Measurements from ENCODE around the gene SUMF1. TPM values are rescaled to one million over a fixed set of nuclear protein-coding genes. Genes with fewer than 3 reads are reported as not detected.
"Not testable (repeated sequence)": the region's sequence is repeated elsewhere in the genome, so short reads cannot be mapped to it uniquely, and the experiment has no call there.

SUMF1 gene
- total RNA-seq, 1 experiment from 2014 or later = 87.0 TPM

GRCh38 chr3:4461468-4462090 lies 5.5 kb downstream of the SUMF1 start:
- no peak for DNase-seq (ENCODE audit: low spot score)

GRCh38 chr3:4460334-4460733 lies 6.7 kb downstream of the SUMF1 start:
- DNase-seq (ENCODE audit: low spot score) = no peak

- DNase-seq (ENCODE audit: low spot score) = no peak
These were observed 8.1 kb downstream of the SUMF1 start for GRCh38 chr3:4458961-4459360.

- DNase-seq (ENCODE audit: low spot score) = not testable (repeated sequence)
These were observed 10.3 kb downstream of the SUMF1 start for GRCh38 chr3:4456780-4457179.

DNA sequence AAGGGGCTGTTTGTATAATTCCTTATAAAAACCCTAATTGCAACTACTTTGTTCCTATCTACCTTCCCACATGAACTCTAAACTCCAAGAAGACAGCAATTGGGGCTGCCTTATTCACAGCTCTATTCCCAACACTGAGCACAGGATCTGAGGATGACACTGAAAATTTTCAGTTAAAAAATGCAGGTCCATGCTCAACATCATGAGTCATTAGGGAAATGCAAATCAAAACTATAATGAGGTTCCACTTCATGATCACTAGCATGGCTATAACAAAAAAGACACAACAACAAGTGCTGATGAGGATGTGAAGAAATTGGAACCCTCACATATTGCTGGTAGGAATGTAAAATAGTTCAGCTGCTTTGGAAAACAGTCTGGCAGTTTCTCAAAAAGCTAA lies 12.9 kb downstream of the SUMF1 start:
- no peak for DNase-seq (ENCODE audit: low spot score)

- no peak for DNase-seq (ENCODE audit: low spot score)
These were observed 17.8 kb downstream of the SUMF1 start for GRCh38 chr3:4449043-4449805.

- no peak for DNase-seq (ENCODE audit: low spot score)
These were observed 18.9 kb downstream of the SUMF1 start for GRCh38 chr3:4448187-4448586.

DNA sequence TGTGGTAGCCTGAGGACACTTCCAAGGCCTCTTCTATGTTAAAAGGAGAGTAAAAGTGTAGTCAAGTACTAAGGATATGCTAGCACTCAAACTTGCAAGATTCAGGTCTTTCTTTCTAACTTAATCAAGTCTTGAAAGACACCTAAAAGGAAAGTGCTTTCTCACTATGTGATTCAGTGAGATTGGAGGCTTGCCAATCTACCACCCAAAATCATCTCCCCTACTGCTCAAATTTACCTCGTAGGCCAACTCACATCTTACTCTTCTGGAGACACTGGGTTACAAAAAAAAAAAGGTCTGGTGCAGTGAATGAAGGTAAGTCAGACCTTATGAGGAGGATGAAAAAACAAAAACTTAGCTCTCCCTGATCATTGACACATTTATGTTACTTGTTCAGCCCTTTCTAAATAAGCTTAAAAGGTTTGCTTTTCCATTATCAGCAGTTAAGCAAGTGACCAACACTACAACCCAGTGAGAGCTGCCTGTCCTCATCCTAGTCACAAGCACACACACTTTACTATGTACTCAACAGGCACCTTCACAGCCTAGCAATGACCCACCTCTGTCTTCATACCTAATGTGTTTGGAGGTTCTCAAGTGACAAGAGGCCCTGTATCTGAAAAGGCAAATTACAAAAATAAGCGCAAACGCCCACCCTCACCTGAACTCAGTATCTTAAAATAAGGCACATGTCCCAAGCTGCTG lies 19.6 kb downstream of the SUMF1 start:
- no peak for DNase-seq (ENCODE audit: low spot score)

DNA sequence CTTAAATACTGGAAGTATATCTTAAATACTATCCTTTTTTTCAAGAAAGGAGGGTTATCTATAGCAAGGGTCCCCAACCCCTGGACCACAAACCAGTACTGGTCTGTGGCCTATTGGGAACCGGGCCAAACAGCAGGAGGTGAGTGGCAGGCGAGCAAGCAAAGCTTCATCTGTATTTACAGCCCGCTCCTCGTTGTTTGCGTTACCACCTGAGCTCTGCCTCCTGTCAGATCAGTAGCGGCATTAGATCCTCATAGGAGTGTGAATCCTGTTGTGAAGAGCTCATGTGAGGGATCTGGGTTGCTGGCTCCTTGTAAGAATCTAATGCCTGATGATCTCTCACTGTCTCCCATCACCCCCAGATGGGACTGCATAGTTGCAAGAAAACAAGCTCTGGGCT lies 26.1 kb downstream of the SUMF1 start:
- DNase-seq (ENCODE audit: low spot score) = no peak

GRCh38 chr3:4438296-4438695 lies 28.8 kb downstream of the SUMF1 start:
- DNase-seq (ENCODE audit: low spot score) = no peak

DNA sequence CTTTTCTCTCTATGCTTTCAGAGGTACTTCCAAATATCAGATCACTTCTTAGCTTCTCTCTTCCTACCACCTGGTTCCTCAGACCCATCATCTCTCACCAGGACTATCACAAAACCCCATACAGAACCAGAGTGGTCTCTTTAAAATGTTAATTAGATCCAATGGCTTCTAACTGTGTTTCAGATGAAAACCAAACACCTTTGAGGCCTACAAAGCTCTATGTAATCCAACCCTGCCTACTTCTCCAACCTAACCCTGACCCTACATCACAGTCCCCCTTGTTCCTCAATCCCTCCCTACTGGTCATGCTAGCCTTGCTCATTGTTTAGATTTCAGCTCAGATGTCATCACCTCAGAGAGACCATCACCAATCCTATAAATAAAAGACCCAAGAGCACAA lies 34.8 kb downstream of the SUMF1 start:
- no peak for DNase-seq (ENCODE audit: low spot score)

GRCh38 chr3:4429648-4430350 lies 37.3 kb downstream of the SUMF1 start:
- no peak for DNase-seq (ENCODE audit: low spot score)

DNA sequence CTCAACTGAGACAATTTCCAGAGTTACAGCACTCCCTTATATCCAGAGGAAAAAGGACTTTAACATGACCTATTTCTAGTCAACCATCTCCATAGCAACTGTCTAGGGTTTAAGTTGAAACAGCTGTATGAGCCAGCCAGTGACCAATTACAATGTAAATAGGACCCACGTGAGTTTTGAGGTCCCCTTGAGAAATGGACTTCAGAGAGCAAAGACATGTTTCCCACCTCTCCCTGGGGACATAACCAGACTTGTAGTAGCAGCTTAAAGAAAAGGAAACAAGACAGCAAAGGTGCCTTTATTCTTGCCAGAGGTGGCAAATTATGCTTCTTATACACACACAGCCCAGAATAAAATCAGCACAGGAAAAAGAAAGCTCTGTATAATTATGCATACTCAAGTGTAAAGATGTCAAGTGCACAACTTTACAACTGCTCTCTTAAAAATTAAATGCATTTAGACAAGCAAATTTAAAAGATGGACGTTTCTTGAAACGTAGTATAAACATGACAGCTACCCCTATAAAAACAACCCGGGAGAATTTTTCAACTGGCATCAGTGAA lies 40.2 kb downstream of the SUMF1 start:
- peak; percentile 71 for DNase-seq (ENCODE audit: low spot score)

GRCh38 chr3:4426261-4426781 lies 40.7 kb downstream of the SUMF1 start:
- no peak for DNase-seq (ENCODE audit: low spot score)

GRCh38 chr3:4425707-4426106 lies 41.4 kb downstream of the SUMF1 start:
- no peak for DNase-seq (ENCODE audit: low spot score)

GRCh38 chr3:4425055-4425454 lies 42.0 kb downstream of the SUMF1 start:
- no peak for DNase-seq (ENCODE audit: low spot score)

DNA sequence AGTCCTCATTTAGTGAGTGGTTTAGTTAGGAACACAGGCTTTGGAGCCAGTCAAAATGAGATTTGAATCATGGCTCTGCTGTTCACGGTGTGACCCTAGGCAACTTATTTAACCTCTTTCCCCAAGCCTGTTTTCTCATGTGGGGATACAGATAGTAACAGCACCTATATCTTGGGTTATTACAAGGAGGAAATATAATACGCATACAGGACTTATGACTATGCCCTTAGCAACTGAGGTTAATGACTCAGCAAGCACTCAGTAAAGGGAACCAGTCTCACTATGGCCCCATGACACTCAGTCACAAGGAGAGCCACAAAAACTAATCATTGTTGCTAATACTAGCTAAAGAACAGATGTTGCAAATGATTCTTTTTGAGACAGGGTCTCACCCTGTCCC lies 45.9 kb downstream of the SUMF1 start:
- DNase-seq (ENCODE audit: low spot score) = peak; percentile 82

DNA sequence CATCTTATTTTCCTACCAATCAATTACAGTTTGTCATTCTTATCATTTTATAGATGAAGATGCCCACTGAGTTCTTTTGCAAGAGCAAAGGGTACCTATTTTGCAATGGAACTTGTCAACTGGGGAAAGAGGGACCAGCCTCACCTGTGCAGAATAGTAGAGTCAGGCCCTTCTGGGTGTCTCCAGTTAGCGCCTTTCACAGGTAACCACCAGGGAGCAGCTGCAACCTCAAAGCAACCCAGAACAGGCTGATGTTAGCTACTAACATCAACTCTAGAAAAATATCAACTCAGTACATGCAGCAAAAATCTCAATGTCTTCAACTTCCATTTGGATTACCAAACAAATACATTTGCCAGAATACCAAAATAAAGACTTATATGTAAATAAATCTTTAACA lies 47.1 kb downstream of the SUMF1 start:
- DNase-seq (ENCODE audit: low spot score) = no peak

GRCh38 chr3:4419386-4419785 lies 47.7 kb downstream of the SUMF1 start:
- no peak for DNase-seq (ENCODE audit: low spot score)

GRCh38 chr3:4418156-4418555 lies 48.9 kb downstream of the SUMF1 start:
- no peak for DNase-seq (ENCODE audit: low spot score)

- DNase-seq (ENCODE audit: low spot score) = peak; percentile 56
These were observed 49.6 kb downstream of the SUMF1 start for GRCh38 chr3:4417449-4417848.

GRCh38 chr3:4416961-4417360 lies 50.1 kb downstream of the SUMF1 start:
- peak; percentile 99 for DNase-seq (ENCODE audit: low spot score)

Measured in A172 (cell line).